HL-60/S4 treated with retinoic acid at 250 ng/mL for 4 days and 3 days (cell line): ENCODE data around the gene LRRC71.

Experiments
- in situ Hi-C: fragments of 300-500 bp; cut with MboI; formaldehyde crosslinking; loops from 2 replicates; pipeline ENCODE4 v1.7.0; 2022; ENCODE audit warnings: low sequenced_read_pairs

Gene LRRC71

DNA sequence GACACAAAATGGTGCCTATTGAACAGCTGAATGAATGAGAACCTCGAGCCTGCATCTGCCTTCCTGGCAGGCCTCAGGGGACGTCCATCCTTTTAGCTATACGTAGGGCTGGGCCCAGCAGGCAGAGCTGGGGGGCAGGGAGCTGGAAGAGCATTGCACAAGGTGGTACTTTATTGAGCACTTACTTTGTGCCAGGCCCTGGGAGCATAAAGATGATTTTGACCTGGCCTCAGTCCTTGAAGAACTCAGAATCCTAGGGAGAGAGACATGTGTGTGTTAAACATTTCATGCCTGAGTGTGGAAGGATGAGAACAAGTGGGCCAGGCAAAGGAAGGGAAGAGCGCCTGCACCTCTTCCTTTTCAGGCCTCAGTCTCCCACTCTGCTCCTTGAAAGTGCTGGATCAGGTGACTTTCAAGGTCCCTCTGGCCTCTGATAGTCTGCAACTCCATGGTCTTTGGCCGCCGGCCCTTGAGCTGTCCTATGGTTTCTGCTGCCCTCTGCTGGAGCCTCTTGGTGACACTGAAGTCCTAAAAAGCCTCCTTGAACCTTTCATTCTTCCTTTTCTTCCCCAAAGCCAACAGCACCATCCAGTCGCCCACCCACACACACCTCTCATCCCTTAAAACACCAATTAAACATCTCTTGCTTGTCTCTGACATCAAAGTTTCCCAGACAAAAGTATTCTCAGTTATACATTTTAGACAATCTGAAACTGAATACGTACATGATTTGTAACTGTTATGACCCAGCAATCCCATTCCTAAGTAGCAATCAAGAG is 30.4 kb upstream of the LRRC71 start:
- in situ Hi-C loops = loop anchor here (25.0 kb wide), 1 partner anchor 178 kb away; the partner anchor contains the start of gene CRABP2

DNA sequence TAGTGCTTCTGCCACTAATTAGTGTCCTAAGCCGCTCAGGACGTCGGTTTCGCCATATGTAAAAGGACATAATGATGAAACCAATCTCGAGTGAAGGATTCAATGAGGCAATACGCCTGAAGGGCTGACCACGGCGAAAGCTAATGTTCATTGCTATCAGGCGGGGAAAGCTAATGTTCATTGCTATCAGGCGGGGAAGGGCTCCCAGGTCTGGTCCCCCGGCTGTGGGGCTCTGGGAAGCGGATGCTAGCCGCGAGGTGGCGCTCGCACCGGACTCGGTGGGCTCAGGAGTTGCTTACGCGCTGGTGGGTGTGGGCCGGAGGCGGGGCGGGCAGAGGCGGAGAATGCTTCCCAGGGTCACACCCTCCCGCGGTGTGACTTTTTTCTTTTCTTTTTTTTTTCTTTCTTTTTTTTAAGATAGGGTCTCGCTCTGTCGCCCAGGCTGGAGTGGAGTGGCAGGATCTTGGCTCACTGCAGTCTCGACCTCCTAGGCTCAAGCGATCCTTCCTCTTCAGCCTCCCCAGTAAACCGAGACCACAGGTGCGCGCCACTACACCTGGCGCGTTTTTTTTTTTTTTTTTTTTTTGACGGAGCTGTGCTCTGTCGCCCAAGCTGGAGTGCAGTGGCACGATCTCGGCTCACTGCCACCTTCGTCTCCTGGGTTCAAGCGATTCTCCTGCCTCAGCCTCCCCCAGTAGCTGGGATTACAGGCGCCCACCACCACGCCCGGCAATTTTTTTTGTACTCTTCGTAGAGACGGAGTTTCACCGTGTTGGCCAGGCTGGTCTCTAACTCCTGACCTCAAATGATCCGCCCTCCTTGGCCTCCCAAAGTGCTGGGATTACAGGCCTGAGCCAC is 28.0 kb upstream of the LRRC71 start:
- in situ Hi-C loops = loop anchor here (25.0 kb wide), 1 partner anchor 180 kb away; the partner anchor contains the start of gene CRABP2

DNA sequence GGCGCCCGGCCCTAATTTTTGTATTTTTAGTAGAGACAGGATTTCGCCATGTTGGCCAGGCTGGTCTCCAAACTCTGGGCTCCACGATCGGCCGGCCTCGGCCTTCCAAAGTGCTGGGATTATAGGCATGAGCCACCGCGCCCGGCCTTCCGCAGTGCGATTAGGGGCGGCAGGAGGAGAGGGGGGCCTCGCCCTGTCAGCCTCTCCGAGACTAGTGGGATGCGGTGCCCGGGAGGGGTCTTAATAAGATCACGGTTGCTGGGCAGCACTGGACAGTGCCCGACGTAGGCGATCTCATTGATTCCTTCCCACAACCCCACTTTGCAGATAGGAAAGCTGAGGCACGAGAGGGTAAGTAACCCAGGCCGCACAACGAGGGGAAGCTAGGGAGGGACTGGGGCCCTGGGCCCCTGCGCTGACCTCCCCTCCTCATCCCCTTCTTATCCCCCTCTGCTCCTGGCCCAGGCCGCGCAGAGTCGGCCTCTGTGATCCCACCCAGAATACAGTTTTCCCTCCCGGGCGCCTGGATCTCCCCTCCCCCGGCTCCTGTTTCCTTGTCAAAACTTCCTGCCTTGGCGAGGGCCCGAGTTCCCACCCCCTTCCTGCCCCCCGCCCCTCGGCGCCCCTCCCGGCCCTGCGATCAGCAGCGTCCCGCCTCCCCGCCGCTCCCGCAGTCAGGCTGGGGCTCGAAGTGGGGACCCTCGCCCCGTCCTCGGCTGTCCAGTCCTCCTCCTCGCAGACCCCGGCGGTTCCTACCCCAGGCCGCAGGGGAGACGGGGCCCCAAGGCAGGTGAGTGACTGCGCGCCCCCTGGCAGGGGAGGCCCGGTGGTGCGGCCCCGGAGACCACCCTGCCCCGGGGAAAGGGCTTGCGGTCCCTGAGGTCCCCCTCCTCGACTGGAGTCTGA is 27.1 kb upstream of the LRRC71 start, which contains the start of gene PEAR1:
PEAR1 (plus strand) TSS at position 671 of the 906 bp plus-strand sequence. CDS start 10,209 bp downstream, outside the sequence.
- in situ Hi-C loops = loop anchor here (25.0 kb wide), 1 partner anchor 181 kb away; the partner anchor contains the start of gene CRABP2

DNA sequence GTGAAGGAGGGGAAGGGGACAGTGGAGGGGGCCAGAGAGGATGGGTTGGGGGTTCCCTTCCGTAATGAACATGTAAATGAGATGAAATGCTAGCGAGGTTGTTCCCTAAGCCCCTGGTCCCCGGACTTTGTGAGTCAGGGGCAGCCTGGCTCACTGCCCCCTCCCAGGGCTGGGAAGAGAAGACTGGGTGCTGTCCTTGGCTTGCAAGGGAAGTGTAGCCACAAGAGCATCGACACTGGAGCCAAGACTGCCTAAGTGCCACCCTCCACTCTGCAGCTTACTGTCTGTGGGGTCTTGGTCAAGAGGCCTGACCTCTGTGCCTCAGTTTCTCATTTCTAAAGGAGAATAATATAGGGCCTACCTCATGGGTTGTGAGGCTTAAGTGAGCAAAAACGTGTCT is 26.4 kb upstream of the LRRC71 start:
- in situ Hi-C loops = loop anchor here (25.0 kb wide), 1 partner anchor 182 kb away; the partner anchor contains the start of gene CRABP2

DNA sequence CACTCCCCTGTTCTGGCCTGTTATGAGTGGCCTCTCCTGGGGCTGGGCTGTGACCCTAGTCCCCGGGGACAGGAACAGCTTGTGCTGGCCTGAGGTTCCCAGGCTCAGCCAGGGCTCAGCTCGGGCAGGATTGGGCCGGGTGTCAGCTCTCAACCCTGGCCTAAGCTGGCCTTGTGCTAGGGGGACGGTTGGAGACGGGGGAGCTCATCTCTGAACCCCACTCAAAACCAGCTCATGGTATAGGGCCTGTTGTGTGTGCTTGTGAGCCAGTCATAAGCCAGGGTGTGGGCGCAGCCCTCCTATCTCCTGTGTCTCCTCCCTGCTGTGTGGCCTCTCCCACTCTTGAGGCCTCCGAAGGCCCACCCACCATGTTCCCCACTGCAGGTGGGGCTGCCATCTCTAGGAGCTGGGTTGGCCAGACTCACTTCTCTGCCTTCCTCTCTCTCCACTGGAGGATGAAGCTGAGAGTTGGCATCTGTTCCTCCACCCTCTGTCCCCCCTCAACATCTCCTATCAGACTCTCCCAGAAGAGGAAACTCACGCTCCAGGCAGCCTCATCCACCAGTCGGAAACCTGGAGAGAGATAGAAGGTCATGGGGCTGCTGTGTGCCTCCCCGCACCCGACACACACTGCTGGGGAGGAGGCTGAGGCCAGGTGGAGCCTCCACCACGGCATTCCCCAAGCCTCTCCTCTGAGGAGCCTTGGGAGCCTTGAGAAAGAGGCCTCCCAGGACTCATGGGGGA is 25.5 kb upstream of the LRRC71 start:
- in situ Hi-C loops = loop anchor here (25.0 kb wide), 1 partner anchor 183 kb away; the partner anchor contains the start of gene CRABP2

DNA sequence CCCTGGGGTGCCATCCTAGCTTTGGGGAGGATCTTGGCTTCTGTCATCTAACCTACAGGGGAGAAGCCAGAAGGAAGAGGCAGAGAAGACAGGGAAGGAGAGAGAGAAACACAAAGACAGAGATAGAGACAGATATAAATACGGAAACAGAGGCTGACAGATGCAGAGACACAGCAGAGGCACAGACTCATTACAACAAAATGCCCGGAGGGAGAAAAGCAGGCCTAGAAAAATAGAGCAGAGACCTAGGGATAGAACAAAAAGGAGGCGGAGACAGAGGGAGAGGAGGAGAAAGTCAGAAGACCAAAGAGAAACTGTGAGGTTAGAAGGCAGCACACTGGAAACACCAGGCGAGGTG is 25.0 kb upstream of the LRRC71 start:
- in situ Hi-C loops = loop anchor here (25.0 kb wide), 1 partner anchor 183 kb away; the partner anchor contains the start of gene CRABP2

DNA sequence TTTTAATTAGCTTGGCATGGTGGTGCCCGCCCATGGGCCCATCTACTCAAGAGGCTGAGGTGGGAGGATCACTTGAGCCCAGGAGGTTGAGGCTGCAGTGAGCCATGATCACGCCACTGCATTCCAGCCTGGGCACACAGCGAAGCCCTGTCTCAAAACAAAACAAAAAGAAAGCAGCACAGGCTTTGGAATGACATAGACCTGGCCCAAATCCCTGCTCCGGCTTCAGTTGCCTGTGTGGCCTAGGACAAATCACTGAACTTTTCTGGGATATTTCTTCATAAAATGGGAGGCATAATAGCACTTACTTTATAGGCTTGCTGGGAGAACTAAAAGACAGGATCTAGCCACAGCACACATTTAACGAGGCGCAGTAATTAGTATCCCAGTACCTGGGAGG is 24.5 kb upstream of the LRRC71 start:
- in situ Hi-C loops = loop anchor here (25.0 kb wide), 1 partner anchor 184 kb away; the partner anchor contains the start of gene CRABP2

DNA sequence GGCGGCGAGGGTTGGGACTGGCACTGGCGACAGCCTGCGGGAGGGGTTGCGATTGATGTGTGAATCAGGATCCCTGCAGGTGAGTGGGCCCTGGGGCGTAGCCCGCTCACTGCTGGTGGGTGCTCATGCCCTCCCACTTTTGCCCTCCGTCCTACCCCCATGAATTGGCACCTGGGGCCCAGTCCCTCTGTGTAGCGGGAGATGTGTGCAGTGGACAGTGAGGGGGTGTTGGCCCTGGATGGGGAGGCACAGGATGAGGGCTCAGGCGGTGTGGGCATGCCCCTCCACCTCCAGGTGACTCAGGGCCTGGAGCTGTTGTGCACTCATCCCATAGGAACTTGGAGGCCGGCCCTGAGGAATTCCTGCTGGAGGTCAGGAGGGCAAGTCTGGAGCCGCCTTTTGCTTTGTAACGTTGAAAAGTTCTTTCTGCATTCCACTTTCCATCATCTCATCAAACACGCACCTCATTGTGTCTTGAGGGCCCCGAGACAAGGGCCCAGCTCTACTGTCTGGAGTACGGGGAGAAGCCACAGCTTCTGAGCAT is 23.9 kb upstream of the LRRC71 start:
- in situ Hi-C loops = loop anchor here (25.0 kb wide), 1 partner anchor 184 kb away; the partner anchor contains the start of gene CRABP2

DNA sequence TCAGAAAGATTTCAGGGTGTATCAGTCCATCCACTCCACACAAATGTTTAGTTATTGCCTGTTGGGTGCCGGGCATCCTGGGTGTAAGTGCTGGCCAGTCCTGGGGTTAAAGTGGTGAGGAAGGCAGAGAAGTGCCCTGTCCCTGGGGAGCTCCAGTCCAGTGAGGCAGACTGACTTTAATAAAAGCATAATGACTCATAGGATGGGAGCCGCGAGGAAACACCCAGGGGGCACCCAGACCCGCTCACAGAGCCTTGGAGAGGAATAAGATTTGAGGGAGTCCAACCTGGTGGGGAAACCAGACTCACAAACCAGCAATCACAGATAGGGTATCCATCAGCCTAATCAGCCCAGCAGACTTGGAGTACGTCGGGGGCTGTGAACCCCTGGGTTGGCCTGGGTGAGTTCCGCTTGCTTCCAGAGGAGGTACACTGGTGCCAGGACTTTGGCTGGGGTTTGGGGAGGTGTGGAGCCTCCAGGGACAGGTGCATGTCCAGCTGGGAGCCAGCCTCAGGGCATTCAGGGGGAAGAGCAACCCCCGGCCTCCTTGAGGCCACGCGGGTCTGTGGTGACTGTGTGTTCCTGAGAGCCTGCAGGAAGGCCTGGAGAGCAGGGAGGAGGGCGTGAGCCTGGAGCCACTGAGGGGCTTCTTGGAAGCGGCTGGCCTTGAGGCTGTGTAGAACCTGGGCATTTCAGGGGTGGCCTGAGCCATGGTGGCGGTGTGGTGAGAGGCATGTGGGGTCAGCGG is 23.2 kb upstream of the LRRC71 start:
- in situ Hi-C loops = loop anchor here (25.0 kb wide), 1 partner anchor 185 kb away; the partner anchor contains the start of gene CRABP2

DNA sequence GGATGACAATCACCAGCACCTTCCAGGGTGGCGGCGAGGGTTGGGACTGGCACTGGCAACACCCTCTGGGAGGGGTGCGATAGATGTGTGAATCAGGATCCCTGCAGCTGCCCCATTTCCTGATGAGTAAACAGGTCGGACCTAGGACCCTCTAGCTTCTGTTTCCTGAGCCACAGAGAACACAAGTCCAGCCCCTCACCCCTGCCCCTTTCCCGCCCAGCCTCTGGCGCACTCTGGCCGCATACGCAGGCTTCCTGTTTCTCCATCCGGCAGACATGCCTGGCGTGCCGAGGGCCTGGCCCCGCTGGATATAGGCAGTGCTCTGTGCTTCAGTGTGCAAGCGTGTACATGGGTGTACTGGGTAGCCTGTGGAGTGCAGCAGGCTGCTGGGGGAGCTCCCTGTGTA is 22.3 kb upstream of the LRRC71 start:
- in situ Hi-C loops = loop anchor here (25.0 kb wide), 1 partner anchor 186 kb away; the partner anchor contains the start of gene CRABP2

DNA sequence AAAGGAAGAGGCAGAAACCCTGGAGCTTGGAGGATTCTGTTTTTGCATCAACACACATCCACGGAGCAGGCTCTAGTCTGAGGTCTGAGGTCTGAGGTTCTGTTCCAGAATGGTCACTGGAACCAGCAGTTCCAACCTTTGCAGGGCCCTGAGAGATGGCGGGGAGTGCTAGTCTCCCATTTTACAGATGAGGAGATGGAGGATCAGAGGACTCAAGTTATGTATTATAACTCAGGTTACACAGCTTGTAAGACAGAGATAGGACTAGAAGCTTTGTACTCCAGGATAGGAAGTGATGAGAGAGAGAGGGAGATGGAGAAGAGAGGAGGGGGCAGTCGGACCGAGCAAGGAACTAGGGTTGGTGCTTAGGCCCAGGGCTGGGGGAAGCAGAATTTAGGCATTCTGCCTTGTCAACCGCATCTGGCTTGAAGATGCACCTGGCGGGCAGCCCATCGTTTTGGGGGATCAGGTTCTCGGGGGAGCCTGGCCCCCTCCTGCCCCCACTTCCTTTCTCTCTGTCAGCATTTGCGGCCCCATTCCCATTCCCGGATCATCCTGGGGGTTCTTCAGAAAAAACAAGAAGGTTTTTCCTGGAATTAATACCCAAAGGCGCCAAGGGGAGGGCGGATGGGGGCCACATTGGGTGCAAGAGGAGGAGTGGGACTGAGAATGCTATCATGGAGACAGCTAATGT is 21.3 kb upstream of the LRRC71 start:
- in situ Hi-C loops = loop anchor here (25.0 kb wide), 1 partner anchor 187 kb away; the partner anchor contains the start of gene CRABP2

DNA sequence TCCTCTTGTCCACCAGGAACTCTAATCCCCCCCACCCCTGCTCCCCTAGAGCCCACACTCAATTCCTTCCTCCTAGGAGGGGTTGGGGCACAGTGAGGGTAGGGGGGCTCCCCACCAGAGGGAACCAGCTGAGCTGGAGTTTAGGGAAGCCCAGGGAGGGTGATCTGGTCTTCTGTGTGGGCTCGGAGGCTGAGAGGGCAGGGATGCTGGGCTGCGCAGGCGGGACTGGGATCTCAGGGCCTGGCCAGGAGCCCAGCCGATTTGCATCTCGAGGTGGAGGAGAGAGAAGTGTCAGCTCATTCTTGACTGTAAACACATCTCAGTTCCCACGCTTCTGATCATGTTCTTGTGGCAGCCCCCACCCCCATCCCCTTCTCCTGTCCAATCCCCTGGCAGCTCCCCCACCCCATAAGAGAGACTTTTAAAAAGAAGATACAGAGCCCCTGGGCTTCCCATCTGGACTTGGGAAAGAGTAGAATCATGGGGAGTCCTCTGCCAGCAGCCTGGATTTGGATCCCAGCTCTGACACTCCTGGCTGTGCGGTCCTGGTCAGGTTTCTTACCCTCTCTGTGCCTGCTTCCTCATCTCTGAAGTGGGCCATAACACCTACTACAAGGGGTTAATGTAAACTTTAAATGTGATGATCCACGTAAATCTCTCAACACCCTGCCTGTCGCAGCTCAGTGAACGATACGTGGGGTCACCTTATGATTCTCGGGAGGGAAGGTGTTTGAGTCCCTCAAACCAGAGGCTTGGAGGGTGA is 20.3 kb upstream of the LRRC71 start:
- in situ Hi-C loops = loop anchor here (25.0 kb wide), 1 partner anchor 188 kb away; the partner anchor contains the start of gene CRABP2

DNA sequence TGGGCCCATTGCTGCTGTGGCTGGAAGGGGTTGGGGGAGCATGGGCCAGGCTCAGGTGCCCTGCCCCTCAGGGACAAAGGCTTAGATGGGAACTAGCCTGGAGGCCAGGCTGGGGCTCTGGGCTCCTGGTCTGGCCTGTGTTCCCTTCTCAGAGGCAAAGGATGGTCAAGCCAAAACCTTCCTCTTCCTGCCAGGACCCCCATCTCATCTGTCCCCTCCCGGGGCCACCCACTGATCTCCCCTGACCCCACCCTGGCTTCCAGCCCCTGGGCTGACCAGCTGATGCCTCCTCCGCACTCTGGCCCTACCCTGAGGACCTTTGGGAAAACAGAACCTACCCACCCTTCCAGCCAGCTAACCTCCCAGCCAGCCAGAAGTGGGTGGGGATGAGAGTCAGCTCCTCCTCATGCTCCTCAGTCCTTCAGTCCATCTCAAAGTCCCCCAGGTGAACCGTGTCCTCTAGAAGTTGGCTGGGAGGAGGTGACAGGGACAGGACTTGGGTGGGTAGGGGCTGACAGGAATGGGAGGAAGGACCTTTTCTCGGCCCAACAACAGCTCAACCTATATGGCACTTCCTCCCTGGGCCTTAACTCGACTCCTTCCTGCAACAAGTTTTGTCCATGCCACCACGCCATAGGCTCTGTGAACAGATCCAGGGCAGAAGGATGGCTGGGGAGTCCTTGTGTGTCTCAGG is 19.4 kb upstream of the LRRC71 start:
- in situ Hi-C loops = no loop called here

DNA sequence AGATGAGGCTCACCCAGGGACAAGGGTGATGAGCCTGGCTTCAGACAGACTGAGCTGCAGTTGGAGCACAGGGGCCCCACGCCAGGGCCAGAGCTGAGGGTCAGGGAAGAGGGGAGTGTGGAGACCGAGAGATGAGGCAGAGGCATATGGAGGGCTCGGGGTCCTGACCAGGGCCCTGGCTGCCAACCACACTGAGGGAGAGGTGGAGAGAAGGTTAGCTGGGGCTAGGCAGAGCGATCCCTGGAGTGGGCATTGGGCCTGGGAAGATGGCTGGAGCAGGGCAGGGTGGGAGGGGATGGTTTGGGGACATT is 18.9 kb upstream of the LRRC71 start:
- in situ Hi-C loops = no loop called here

DNA sequence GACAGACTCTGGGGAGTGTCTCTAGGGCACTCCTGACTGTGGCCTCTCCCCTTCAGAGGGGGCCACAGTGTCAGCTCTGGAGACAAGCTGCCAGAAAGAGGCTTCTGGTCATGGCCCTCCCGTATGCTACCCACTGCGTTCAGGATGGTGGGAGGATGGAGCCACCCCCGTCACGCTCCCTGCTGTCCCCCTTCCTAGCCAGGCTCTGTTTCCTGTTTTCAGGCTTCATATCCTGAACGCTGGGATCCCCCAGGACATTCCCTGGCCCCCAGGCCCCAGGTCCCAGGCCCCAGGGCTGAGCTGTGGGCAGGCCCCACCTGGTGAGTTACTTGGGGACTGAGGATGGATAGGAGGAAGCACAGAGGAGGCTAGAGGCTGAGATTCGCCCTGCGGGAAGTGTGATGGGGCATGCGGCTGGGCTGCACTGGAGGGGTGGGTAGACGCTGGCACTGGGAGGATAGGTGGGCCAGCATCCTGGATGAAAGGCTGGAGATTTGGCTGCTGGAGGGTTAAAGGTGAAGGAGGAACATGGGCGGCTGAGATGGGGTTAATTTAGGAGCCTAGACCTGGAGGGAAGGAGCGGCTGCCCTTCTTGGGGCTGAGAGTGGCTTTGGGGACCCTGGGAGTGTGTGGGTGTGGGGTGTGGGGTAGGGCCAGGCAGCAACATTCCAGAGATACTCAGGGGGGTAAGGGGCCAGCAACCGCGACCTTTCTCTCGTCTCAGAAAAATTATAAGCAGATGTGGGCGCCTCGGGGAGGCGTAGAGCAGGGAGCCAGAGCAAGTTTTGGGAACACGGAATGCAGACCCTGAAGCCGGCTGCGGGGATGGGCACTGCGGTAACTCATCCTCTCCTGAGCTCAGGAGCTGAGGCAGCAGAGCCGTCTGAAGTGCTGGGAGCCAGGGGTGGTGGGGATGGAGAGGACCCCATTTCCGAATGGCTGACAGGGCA is 18.2 kb upstream of the LRRC71 start:
- in situ Hi-C loops = no loop called here
